ENCODE data around the gene LIMS2.

The LIMS2 gene

GRCh38 chr2:127605691-127606263, 69.6 kb downstream of the LIMS2 start:
- no peak for DNase-seq (ENCODE audit: low spot score)

- no peak for DNase-seq (ENCODE audit: low spot score)
Measured at GRCh38 chr2:127604986-127605385, 70.3 kb downstream of the LIMS2 start.

GRCh38 chr2:127599211-127599610, 76.1 kb downstream of the LIMS2 start:
- DNase-seq (ENCODE audit: low spot score), result no peak

GRCh38 chr2:127598711-127599110, 76.6 kb downstream of the LIMS2 start:
- DNase-seq (ENCODE audit: low spot score), result no peak

- DNase-seq (ENCODE audit: low spot score), result no peak
Measured at GRCh38 chr2:127597984-127598380, 77.3 kb downstream of the LIMS2 start.

GRCh38 chr2:127597046-127597983, 78.0 kb downstream of the LIMS2 start:
- DNase-seq (ENCODE audit: low spot score), result no peak

GRCh38 chr2:127596311-127597045, 78.9 kb downstream of the LIMS2 start:
- no peak for DNase-seq (ENCODE audit: low spot score)

- DNase-seq (ENCODE audit: low spot score), result no peak
Measured at GRCh38 chr2:127594116-127594591, 81.2 kb downstream of the LIMS2 start.

- DNase-seq (ENCODE audit: low spot score), result no peak
Measured at GRCh38 chr2:127593228-127594115, 81.9 kb downstream of the LIMS2 start.

GRCh38 chr2:127592761-127593227, 82.5 kb downstream of the LIMS2 start:
- no peak for DNase-seq (ENCODE audit: low spot score)

GRCh38 chr2:127591221-127591923, 84.0 kb downstream of the LIMS2 start:
- DNase-seq (ENCODE audit: low spot score), result peak; percentile 67

GRCh38 chr2:127590386-127591190, 84.7 kb downstream of the LIMS2 start:
- no peak for DNase-seq (ENCODE audit: low spot score)

GRCh38 chr2:127589841-127590240, 85.5 kb downstream of the LIMS2 start:
- no peak for DNase-seq (ENCODE audit: low spot score)

GRCh38 chr2:127589358-127589757, 86.0 kb downstream of the LIMS2 start:
- DNase-seq (ENCODE audit: low spot score), result no peak
